GM18868 (cell line): ENCODE measurements around the gene USP30.
"Not testable (repeated sequence)": the region's sequence is repeated elsewhere in the genome, so short reads cannot be mapped to it uniquely, and the experiment has no call there.

Source experiments
- ATAC-seq: cut with Tn5 transposase; IDR thresholded peaks from one replicate; pipeline ENCODE4 v1.9.1; 2021; ENCODE audit warnings: mild to moderate bottlenecking, moderate library complexity; ENCODE audit not compliant: unreplicated experiment

Gene USP30

GRCh38 chr12:109049794-109050193 lies 2.6 kb upstream of the USP30 start:
- ATAC-seq: not testable (repeated sequence)

- ATAC-seq: no peak
These were observed 321 bp upstream of the USP30 start for GRCh38 chr12:109052097-109052413.

- peak; percentile 59 for ATAC-seq
These were observed 1.2 kb downstream of the USP30 start for GRCh38 chr12:109053382-109054123.

- peak; percentile 3 for ATAC-seq
These were observed 1.7 kb downstream of the USP30 start for GRCh38 chr12:109054124-109054513.

- ATAC-seq: no peak
These were observed 2.1 kb downstream of the USP30 start for GRCh38 chr12:109054520-109054919.

- ATAC-seq: no peak
These were observed 4.5 kb downstream of the USP30 start for GRCh38 chr12:109056891-109057290.

GRCh38 chr12:109057376-109057775 lies 5.0 kb downstream of the USP30 start:
- ATAC-seq: no peak

GRCh38 chr12:109058773-109059172 lies 6.4 kb downstream of the USP30 start:
- no peak for ATAC-seq

GRCh38 chr12:109064143-109064542 lies 11.8 kb downstream of the USP30 start:
- ATAC-seq: no peak

GRCh38 chr12:109065154-109065852 lies 12.9 kb downstream of the USP30 start:
- ATAC-seq: no peak

- ATAC-seq: no peak
These were observed 13.4 kb downstream of the USP30 start for GRCh38 chr12:109065853-109066193.

- ATAC-seq: no peak
These were observed 17.2 kb downstream of the USP30 start for GRCh38 chr12:109069307-109070271.

GRCh38 chr12:109074866-109075265 lies 22.5 kb downstream of the USP30 start:
- no peak for ATAC-seq

- no peak for ATAC-seq
These were observed 30.4 kb downstream of the USP30 start for GRCh38 chr12:109082751-109083150.

GRCh38 chr12:109084425-109084824 lies 32.0 kb downstream of the USP30 start:
- no peak for ATAC-seq

GRCh38 chr12:109085590-109085989 lies 33.2 kb downstream of the USP30 start:
- ATAC-seq: no peak

- no peak for ATAC-seq
These were observed 34.9 kb downstream of the USP30 start for GRCh38 chr12:109087250-109087649.

GRCh38 chr12:109088818-109089217 lies 36.4 kb downstream of the USP30 start:
- ATAC-seq: no peak

GRCh38 chr12:109089683-109090082 lies 37.3 kb downstream of the USP30 start:
- ATAC-seq: no peak

- ATAC-seq: no peak
These were observed 40.2 kb downstream of the USP30 start for GRCh38 chr12:109092497-109093021.
